OCI-LY3 (cell line): Measurements from ENCODE around the gene DRC3.
A peak's percentile ranks its signal among the peaks of the same experiment; 100 is the strongest.
"Not testable (repeated sequence)": the region's sequence is repeated elsewhere in the genome, so short reads cannot be mapped to it uniquely, and the experiment has no call there.

Source experiments
- H2AFZ ChIP-seq: fragments of 200-600, 300-600 bp; shearing (Covaris generic); 2 replicates; pipeline ENCODE4 v1.6.0; 2014; ENCODE audit warnings: antibody characterized with exemption, low read depth, low read length
- H3K27ac ChIP-seq: fragments of 200-600, 300-600 bp; sonication (generic); 2 replicates; pipeline ENCODE4 v1.5.1; 2014; ENCODE audit warnings: mild to moderate bottlenecking, low read length, moderate library complexity, mixed read lengths
- H3K27me3 ChIP-seq: fragments of 200-600, 300-600 bp; sonication (generic); 2 replicates; pipeline ENCODE4 v1.6.1; 2014; ENCODE audit warnings: low read depth, low read length, mixed read lengths
- H3K36me3 ChIP-seq: fragments of 200-600, 300-600 bp; sonication (generic); replicated peaks from 2 replicates; pipeline ENCODE3; 2014; ENCODE audit warnings: low read depth, low read length, mixed read lengths
- H3K4me1 ChIP-seq: fragments of 300-600, 200-600 bp; sonication (generic); 2 replicates; pipeline ENCODE4 v1.6.1; 2014; ENCODE audit warnings: low read length, mixed read lengths
- H3K4me2 ChIP-seq: fragments of 200-600, 300-600 bp; sonication (generic); 2 replicates; pipeline ENCODE4 v1.6.1; 2014; ENCODE audit warnings: low read length, mixed read lengths
- H3K4me3 ChIP-seq: fragments of 300-600, 200-600 bp; sonication (generic); 2 replicates; pipeline ENCODE4 v1.5.1; 2014; ENCODE audit warnings: antibody characterized with exemption, mild to moderate bottlenecking, low read length, moderate library complexity
- H3K79me2 ChIP-seq: fragments of 300-600, 200-600 bp; shearing (Covaris generic); 2 replicates; pipeline ENCODE4 v1.6.1; 2014; ENCODE audit warnings: mild to moderate bottlenecking, low read length, mixed read lengths
- H3K9ac ChIP-seq: fragments of 300-600, 200-600 bp; shearing (Covaris generic); 2 replicates; pipeline ENCODE4 v1.6.0; 2014; ENCODE audit warnings: mild to moderate bottlenecking, low read length, moderate library complexity
- H3K9me3 ChIP-seq: fragments of 200-600, 300-600 bp; shearing (Covaris generic); 2 replicates; pipeline ENCODE4 v1.6.1; 2014; ENCODE audit warnings: low read length, mixed read lengths; ENCODE audit not compliant: insufficient read depth
- H4K20me1 ChIP-seq: fragments of 200-600, 300-600 bp; sonication (generic); 2 replicates; pipeline ENCODE4 v1.6.1; 2016; ENCODE audit warnings: low read length, mixed read lengths; ENCODE audit not compliant: insufficient read depth
- CTCF ChIP-seq: fragments of 200-600, 300-600 bp; sonication (generic); IDR thresholded peaks from 2 replicates; pipeline ENCODE4 v1.5.1; 2014; ENCODE audit warnings: antibody characterized with exemption, low read length, low read depth
- EZH2phosphoT487 ChIP-seq: fragments of 200-600 bp; shearing (Covaris generic); IDR thresholded peaks from 2 replicates; pipeline ENCODE4 v1.6.1; 2018; ENCODE audit warnings: antibody characterized with exemption, mixed run types, low read depth

The DRC3 gene

DNA sequence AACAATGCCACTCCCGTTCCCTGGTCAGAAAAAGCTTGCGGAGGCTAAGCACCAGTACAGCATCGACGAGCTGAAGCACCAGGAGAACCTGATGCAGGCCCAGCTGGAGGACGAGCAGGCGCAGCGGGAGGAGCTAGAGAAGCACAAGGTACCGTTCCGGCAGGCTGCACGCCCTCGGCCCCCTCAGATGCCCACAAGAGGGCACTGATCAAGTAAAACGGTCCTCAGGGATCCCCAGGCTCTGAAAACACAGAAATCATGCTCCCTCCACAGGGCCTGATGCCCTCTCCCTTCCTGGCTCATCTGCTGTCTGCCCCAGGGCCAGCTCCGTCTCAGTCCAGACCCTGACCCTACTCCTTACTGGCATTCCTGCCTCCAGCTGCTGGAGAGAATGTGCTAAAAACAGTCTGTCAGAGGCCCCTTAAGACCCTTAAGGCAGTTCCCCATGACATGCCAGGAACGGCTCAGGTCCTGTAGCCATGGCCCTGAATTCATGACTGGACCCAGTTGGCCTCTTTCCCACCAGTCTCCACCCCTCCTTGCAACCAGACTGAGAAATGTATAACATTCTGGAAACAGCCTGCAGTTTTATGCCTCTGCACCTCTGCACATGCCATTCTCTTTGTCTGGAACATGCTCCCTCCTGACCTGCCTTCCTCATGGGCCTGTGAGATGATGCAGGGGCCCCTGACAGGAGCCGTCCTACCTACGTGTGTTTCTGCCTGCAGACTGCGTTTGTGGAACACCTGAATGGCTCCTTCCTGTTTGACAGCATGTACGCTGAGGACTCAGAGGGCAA lies 21.8 kb downstream of the DRC3 start:
- Histone ChIP-seq H4K20me1 (no peaks in the 10 kb centered on the region), H3K79me2 (no peaks in the 10 kb centered on the region), H3K27me3 (no peaks in the 10 kb centered on the region), H3K36me3 (no peaks in the 10 kb centered on the region), H3K9ac (no peak overlapping the region), H3K27ac (no peak overlapping the region), H3K4me1 (no peaks in the 10 kb centered on the region), H3K9me3 (no peaks in the 10 kb centered on the region), H3K4me2 (no peak overlapping the region), H3K4me3 (no peak overlapping the region), H2AFZ (no peak overlapping the region)
- TF ChIP-seq CTCF: 0 out of 2 replicates have a peak, but pooled peaks have one; percentile 9
- TF ChIP-seq EZH2phosphoT487: no peak

DNA sequence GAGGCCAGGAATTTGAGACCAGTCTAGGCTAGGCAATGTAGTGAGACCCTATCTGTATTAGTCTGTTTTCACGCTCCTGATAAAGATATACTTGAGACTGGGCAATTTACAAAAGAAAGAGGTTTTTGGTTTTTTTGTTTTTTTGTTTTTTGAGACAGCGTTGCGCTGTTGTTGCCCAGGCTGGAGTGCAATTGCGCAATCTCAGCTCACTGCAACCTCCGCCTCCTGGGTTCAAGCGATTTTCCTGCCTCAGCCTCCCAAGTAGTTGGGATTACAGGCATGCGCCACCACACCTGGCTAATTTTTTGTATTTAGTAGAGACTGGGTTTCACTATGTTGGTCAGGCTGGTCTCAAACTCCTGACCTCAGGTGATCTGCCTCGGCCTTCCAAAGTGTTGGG lies 23.2 kb downstream of the DRC3 start:
- H3K4me2 ChIP-seq, H3K27ac ChIP-seq, H3K9ac ChIP-seq, H3K79me2 ChIP-seq, H2AFZ ChIP-seq, H4K20me1 ChIP-seq, H3K4me3 ChIP-seq, H3K27me3 ChIP-seq, H3K36me3 ChIP-seq, H3K4me1 ChIP-seq, H3K9me3 ChIP-seq: not testable (repeated sequence)

- Histone ChIP-seq H4K20me1 (no peaks in the 10 kb centered on the region), H3K4me2 (no peak overlapping the region), H3K27me3 (no peaks in the 10 kb centered on the region), H3K4me1 (no peaks in the 10 kb centered on the region), H3K9me3 (no peaks in the 10 kb centered on the region), H3K36me3 (no peaks in the 10 kb centered on the region), H2AFZ (no peak overlapping the region), H3K9ac (no peak overlapping the region), H3K27ac (no peak overlapping the region), H3K79me2 (no peaks in the 10 kb centered on the region), H3K4me3 (no peak overlapping the region)
- TF ChIP-seq EZH2phosphoT487: no peak
These were observed 26.3 kb downstream of the DRC3 start for GRCh38 chr17:17998934-17999333.

GRCh38 chr17:17999364-18000029 lies 26.8 kb downstream of the DRC3 start:
- no peak for TF ChIP-seq EZH2phosphoT487
- no peak for TF ChIP-seq CTCF
- Histone ChIP-seq H3K4me1 (no peaks in the 10 kb centered on the region), H3K79me2 (no peaks in the 10 kb centered on the region), H2AFZ (no peak overlapping the region), H3K36me3 (no peaks in the 10 kb centered on the region), H3K27me3 (no peaks in the 10 kb centered on the region), H3K9me3 (no peaks in the 10 kb centered on the region), H3K9ac (no peak overlapping the region), H3K27ac (no peak overlapping the region), H3K4me3 (no peak overlapping the region), H4K20me1 (no peaks in the 10 kb centered on the region), H3K4me2 (no peak overlapping the region)

- Histone ChIP-seq H3K9me3 (no peaks in the 10 kb centered on the region), H3K4me1 (no peaks in the 10 kb centered on the region), H3K9ac (no peak overlapping the region), H2AFZ (no peak overlapping the region), H3K36me3 (no peaks in the 10 kb centered on the region), H3K4me3 (no peak overlapping the region), H3K27me3 (no peaks in the 10 kb centered on the region), H3K4me2 (no peak overlapping the region), H4K20me1 (no peaks in the 10 kb centered on the region), H3K27ac (no peak overlapping the region), H3K79me2 (no peaks in the 10 kb centered on the region)
- TF ChIP-seq EZH2phosphoT487 (no peak), CTCF (no peak)
These were observed 27.4 kb downstream of the DRC3 start for GRCh38 chr17:18000030-18000408.
